ENCODE data around the gene PCARE. TPM values are rescaled to one million over a fixed set of nuclear protein-coding genes. Genes with fewer than 3 reads are reported as not detected.
A peak's percentile ranks its signal among the peaks of the same experiment; 100 is the strongest.

The PCARE gene
- total RNA-seq, 1 experiment from 2014 or later = 0.02 TPM

DNA sequence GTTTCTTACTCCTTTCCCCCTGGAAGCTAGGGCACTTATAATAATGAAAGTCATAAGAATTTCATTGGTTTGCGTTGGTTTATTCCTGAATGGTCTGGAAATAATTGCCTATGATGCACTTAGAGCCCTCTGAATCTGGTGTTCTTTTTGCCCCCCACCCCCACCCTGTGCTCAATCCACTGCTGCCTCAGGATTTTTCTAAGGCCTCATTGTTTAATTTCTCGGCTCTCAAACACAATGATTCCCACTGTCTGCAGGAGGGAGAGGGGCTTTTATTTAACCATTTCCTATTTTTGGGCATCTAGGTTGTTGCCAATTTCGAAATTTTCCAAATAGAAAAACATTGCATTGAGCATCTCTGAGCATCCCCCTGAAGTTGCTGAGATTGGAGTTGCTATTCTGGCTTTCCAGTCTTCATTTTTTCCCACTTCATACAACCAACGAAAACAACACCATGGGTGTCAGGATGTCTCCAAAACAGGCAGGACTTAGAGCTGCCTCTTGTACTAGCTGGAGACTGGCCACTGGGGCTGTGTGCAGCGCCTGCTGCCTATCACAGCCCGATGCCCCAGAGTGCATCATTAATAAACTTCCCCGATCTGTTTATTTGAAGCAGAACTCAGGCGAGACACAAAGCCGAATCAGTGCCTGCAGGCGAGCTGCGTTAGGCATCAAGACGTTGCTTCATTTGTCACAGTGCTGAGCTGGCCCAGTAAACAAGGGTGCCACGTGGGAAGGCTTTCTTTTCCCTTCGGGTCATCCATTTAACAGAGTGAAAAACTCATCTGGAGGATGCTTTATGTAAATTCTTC is 1.8 kb upstream of the PCARE start:
- DNase-seq = no peak
- H3K27ac ChIP-seq = no peak overlapping the region
- no peaks in the 10 kb centered on the region for H3K4me1 ChIP-seq
- no peaks in the 10 kb centered on the region; the same call in 1 of the 2 replicates for H3K9me3 ChIP-seq (replicated peaks)
- H3K36me3 ChIP-seq = no peaks in the 10 kb centered on the region
- H3K4me3 ChIP-seq = no peak overlapping the region
- H3K27me3 ChIP-seq = no peaks in the 10 kb centered on the region

- Histone ChIP-seq H3K4me3 (no peak overlapping the region), H3K4me1 (no peaks in the 10 kb centered on the region), H3K27me3 (no peaks in the 10 kb centered on the region), H3K27ac (no peak overlapping the region), H3K9me3 (replicated peaks) (no peaks in the 10 kb centered on the region; the same call in 1 of the 2 replicates), H3K36me3 (no peaks in the 10 kb centered on the region)
- DNase-seq = no peak
Observed at GRCh38 chr2:29073933-29074332, 390 bp downstream of the PCARE start.

GRCh38 chr2:29072971-29073725 is 1.2 kb downstream of the PCARE start:
- DNase-seq = peak in 1 of 2 experiments; percentile 56
- Histone ChIP-seq H3K4me3 (no peak overlapping the region), H3K27ac (no peak overlapping the region), H3K4me1 (no peaks in the 10 kb centered on the region), H3K36me3 (no peaks in the 10 kb centered on the region), H3K9me3 (replicated peaks) (no peaks in the 10 kb centered on the region), H3K27me3 (no peaks in the 10 kb centered on the region)

GRCh38 chr2:29072251-29072650 is 2.1 kb downstream of the PCARE start:
- Histone ChIP-seq H3K27ac (no peak overlapping the region), H3K4me1 (no peaks in the 10 kb centered on the region), H3K9me3 (replicated peaks) (no peaks in the 10 kb centered on the region), H3K36me3 (no peaks in the 10 kb centered on the region), H3K4me3 (no peak overlapping the region), H3K27me3 (no peaks in the 10 kb centered on the region)
- DNase-seq = no peak

GRCh38 chr2:29071032-29071975 is 3.0 kb downstream of the PCARE start:
- Histone ChIP-seq H3K27me3 (no peaks in the 10 kb centered on the region), H3K4me3 (no peak overlapping the region), H3K4me1 (no peaks in the 10 kb centered on the region), H3K9me3 (replicated peaks) (no peaks in the 10 kb centered on the region), H3K27ac (no peak overlapping the region), H3K36me3 (no peaks in the 10 kb centered on the region)
- DNase-seq = peak; percentile 42 to 56

DNA sequence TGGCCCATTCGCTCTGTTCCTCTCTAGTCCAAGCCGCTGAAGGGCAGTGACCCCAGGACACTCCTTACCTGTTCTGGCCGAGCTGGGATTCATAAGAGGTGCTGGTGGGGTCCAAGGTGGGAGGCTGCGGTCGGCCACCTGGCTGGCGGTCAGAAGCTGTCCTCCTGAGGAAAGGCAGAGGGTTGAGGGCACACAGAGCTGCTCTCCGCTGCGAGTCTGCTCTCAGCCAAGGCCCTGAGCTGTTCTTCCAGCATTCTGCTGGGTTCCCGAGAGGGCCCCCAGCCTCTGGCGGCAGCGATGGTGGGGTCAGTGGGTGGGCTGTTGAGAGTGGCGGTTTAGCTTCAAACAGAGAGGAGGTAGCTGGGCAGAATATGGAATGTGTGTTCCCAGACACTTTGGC is 3.8 kb downstream of the PCARE start:
- H3K36me3 ChIP-seq = no peaks in the 10 kb centered on the region
- H3K27me3 ChIP-seq = no peaks in the 10 kb centered on the region
- no peak overlapping the region for H3K27ac ChIP-seq
- no peak overlapping the region for H3K4me3 ChIP-seq
- no peak for DNase-seq
- no peaks in the 10 kb centered on the region for H3K4me1 ChIP-seq
- no peaks in the 10 kb centered on the region for H3K9me3 ChIP-seq (replicated peaks)

GRCh38 chr2:29068513-29068912 is 5.8 kb downstream of the PCARE start:
- Histone ChIP-seq H3K27ac (no peak overlapping the region), H3K9me3 (replicated peaks) (no peaks in the 10 kb centered on the region), H3K36me3 (no peaks in the 10 kb centered on the region), H3K27me3 (no peaks in the 10 kb centered on the region), H3K4me3 (no peak overlapping the region), H3K4me1 (peaks cover 10% of the 10 kb centered on the region; the same call in 1 of the 2 replicates)
- no peak for DNase-seq

GRCh38 chr2:29066997-29067605 is 7.2 kb downstream of the PCARE start:
- peaks cover 20% of the 10 kb centered on the region; the same call in 1 of the 2 replicates for H3K4me1 ChIP-seq
- no peak overlapping the region for H3K27ac ChIP-seq

GRCh38 chr2:29066271-29066860 is 8.0 kb downstream of the PCARE start:
- Histone ChIP-seq H3K4me1 (peaks cover 20% of the 10 kb centered on the region; the same call in 1 of the 2 replicates), H3K4me3 (no peak overlapping the region), H3K27ac (no peak overlapping the region), H3K36me3 (no peaks in the 10 kb centered on the region), H3K9me3 (replicated peaks) (no peaks in the 10 kb centered on the region), H3K27me3 (no peaks in the 10 kb centered on the region)
- no peak for DNase-seq

More at GRCh38 chr2:29066997-29067605, 7.2 kb downstream of the PCARE start:
- no peak for DNase-seq
- Histone ChIP-seq H3K9me3 (replicated peaks) (no peaks in the 10 kb centered on the region), H3K36me3 (no peaks in the 10 kb centered on the region), H3K27me3 (no peaks in the 10 kb centered on the region), H3K4me3 (no peak overlapping the region)

- H3K9me3 ChIP-seq (replicated peaks) = no peaks in the 10 kb centered on the region
- H3K36me3 ChIP-seq = no peaks in the 10 kb centered on the region
- no peak overlapping the region for H3K27ac ChIP-seq
- DNase-seq = no peak
- no peak overlapping the region for H3K4me3 ChIP-seq
- peaks cover 20% of the 10 kb centered on the region; the same call in 1 of the 2 replicates for H3K4me1 ChIP-seq
- no peaks in the 10 kb centered on the region for H3K27me3 ChIP-seq
Observed at GRCh38 chr2:29065068-29065811, 9.1 kb downstream of the PCARE start.

- no peaks in the 10 kb centered on the region for H3K9me3 ChIP-seq (replicated peaks)
- H3K4me3 ChIP-seq = no peak overlapping the region
- no peaks in the 10 kb centered on the region for H3K27me3 ChIP-seq
- H3K27ac ChIP-seq = no peak overlapping the region
- no peaks in the 10 kb centered on the region for H3K36me3 ChIP-seq
- H3K4me1 ChIP-seq = peaks cover 20% of the 10 kb centered on the region; the same call in 1 of the 2 replicates
- no peak for DNase-seq
Observed at GRCh38 chr2:29064746-29065067, 9.6 kb downstream of the PCARE start.

- no peak for DNase-seq
- Histone ChIP-seq H3K27me3 (no peaks in the 10 kb centered on the region), H3K9me3 (replicated peaks) (no peaks in the 10 kb centered on the region), H3K36me3 (no peaks in the 10 kb centered on the region), H3K27ac (no peak overlapping the region), H3K4me1 (peaks cover 20% of the 10 kb centered on the region; the same call in 1 of the 2 replicates), H3K4me3 (no peak overlapping the region)
Observed at GRCh38 chr2:29064346-29064715, 10.0 kb downstream of the PCARE start.

GRCh38 chr2:29063646-29064345 is 10.5 kb downstream of the PCARE start:
- Histone ChIP-seq H3K4me3 (peak overlapping the region; percentile 12), H3K9me3 (replicated peaks) (no peaks in the 10 kb centered on the region), H3K4me1 (peaks cover 20% of the 10 kb centered on the region; the same call in 1 of the 2 replicates), H3K27me3 (no peaks in the 10 kb centered on the region), H3K36me3 (no peaks in the 10 kb centered on the region), H3K27ac (no peak overlapping the region)
- DNase-seq = peak; percentile 42 to 57
